ENCODE results near the gene ZBTB18. TPM values are rescaled to one million over a fixed set of nuclear protein-coding genes. Genes with fewer than 3 reads are reported as not detected.
A peak's percentile ranks its signal among the peaks of the same experiment; 100 is the strongest.

ZBTB18 gene
- total RNA-seq, 6 experiments from 2014 or later: 19.4 to 24.5 (median 22.0) TPM

- no peak overlapping the region for H3K4me3 Mint-ChIP-seq
- H3K4me1 Mint-ChIP-seq (ENCODE audit: low read depth): peaks cover 40% of the 10 kb centered on the region
- no peaks in the 10 kb centered on the region for H3K9me3 Mint-ChIP-seq
- peaks cover 2% of the 10 kb centered on the region; the same call in 1 of the 2 replicates for H3K27me3 Mint-ChIP-seq (ENCODE audit: insufficient read depth)
- no peaks in the 10 kb centered on the region for H3K36me3 Mint-ChIP-seq (ENCODE audit: low read depth)
- no peak for DNase-seq
- H3K27ac Mint-ChIP-seq: no peak overlapping the region
- no peak for TF ChIP-seq CTCF (IDR thresholded peaks at IDR 0.05)
Observed at GRCh38 chr1:244064621-244065020, 13.5 kb downstream of the ZBTB18 start.

- Mint-ChIP-seq H3K9me3 (no peaks in the 10 kb centered on the region), H3K27ac (no peak overlapping the region), H3K4me3 (no peak overlapping the region), H3K4me1 (ENCODE audit: low read depth) (peaks cover 40% of the 10 kb centered on the region), H3K36me3 (ENCODE audit: low read depth) (no peaks in the 10 kb centered on the region), H3K27me3 (ENCODE audit: insufficient read depth) (peaks cover 5% of the 10 kb centered on the region; the same call in 1 of the 2 replicates)
- no peak for TF ChIP-seq CTCF (IDR thresholded peaks at IDR 0.05)
- no peak for DNase-seq
Observed at GRCh38 chr1:244065063-244065793, 14.1 kb downstream of the ZBTB18 start.

- Mint-ChIP-seq H3K36me3 (ENCODE audit: low read depth) (no peaks in the 10 kb centered on the region), H3K9me3 (no peaks in the 10 kb centered on the region), H3K27me3 (ENCODE audit: insufficient read depth) (peaks cover 5% of the 10 kb centered on the region; the same call in 1 of the 2 replicates), H3K4me3 (no peak overlapping the region), H3K4me1 (ENCODE audit: low read depth) (peaks cover 40% of the 10 kb centered on the region), H3K27ac (peak overlapping the region; percentile 33; the same call in 1 of the 2 replicates)
- TF ChIP-seq CTCF (IDR thresholded peaks at IDR 0.05): no peak
- peak; percentile 45 for DNase-seq
Observed at GRCh38 chr1:244065960-244066388, 14.9 kb downstream of the ZBTB18 start.

- H3K4me1 Mint-ChIP-seq (ENCODE audit: low read depth): peaks cover 40% of the 10 kb centered on the region
- H3K4me3 Mint-ChIP-seq: peak overlapping the region; percentile 20; the same call in 1 of the 2 replicates
- no peaks in the 10 kb centered on the region for H3K36me3 Mint-ChIP-seq (ENCODE audit: low read depth)
- TF ChIP-seq CTCF (IDR thresholded peaks at IDR 0.05): no peak
- H3K9me3 Mint-ChIP-seq: no peaks in the 10 kb centered on the region
- H3K27ac Mint-ChIP-seq: no peak overlapping the region
- peaks cover 5% of the 10 kb centered on the region; the same call in 1 of the 2 replicates for H3K27me3 Mint-ChIP-seq (ENCODE audit: insufficient read depth)
- DNase-seq: no peak
Observed at GRCh38 chr1:244066954-244067716, 16.1 kb downstream of the ZBTB18 start.

- Mint-ChIP-seq H3K27me3 (ENCODE audit: insufficient read depth) (peaks cover 5% of the 10 kb centered on the region; the same call in 1 of the 2 replicates), H3K4me1 (ENCODE audit: low read depth) (peaks cover 40% of the 10 kb centered on the region), H3K9me3 (no peaks in the 10 kb centered on the region), H3K36me3 (ENCODE audit: low read depth) (no peaks in the 10 kb centered on the region), H3K4me3 (peak overlapping the region; percentile 20; the same call in 1 of the 2 replicates), H3K27ac (peak overlapping the region; percentile 43)
- no peak for TF ChIP-seq CTCF (IDR thresholded peaks at IDR 0.05)
- peak; percentile 19 for DNase-seq
Observed at GRCh38 chr1:244067893-244068292, 16.8 kb downstream of the ZBTB18 start.
